MM.1S (cell line): ENCODE data around the gene FYB1.

ENCODE experiments used
- DNase-seq: peaks from one replicate; pipeline ENCODE4 v3.0.0-alpha.2; 2015
- H2AFZ ChIP-seq: fragments of 300-600 bp; sonication (generic); 2 replicates; pipeline ENCODE4 v1.6.0; 2016; ENCODE audit warnings: antibody characterized with exemption, low read length
- H3F3A ChIP-seq: fragments of 300-600 bp; sonication (generic); 2 replicates; pipeline ENCODE4 v1.6.1; 2016; ENCODE audit warnings: mild to moderate bottlenecking, antibody characterized with exemption, low read length, moderate library complexity, mixed read lengths; ENCODE audit not compliant: insufficient read depth
- H3K27ac ChIP-seq: fragments of 300-600 bp; sonication (generic); 2 replicates; pipeline ENCODE4 v1.5.1; 2016; ENCODE audit warnings: mild to moderate bottlenecking, low read length
- H3K27me3 ChIP-seq: fragments of 300-600 bp; sonication (generic); replicated peaks from 2 replicates; pipeline ENCODE4 v1.6.0; 2016; ENCODE audit warnings: low read length; ENCODE audit not compliant: insufficient read depth
- H3K36me3 ChIP-seq: fragments of 300-600 bp; sonication (generic); replicated peaks from 2 replicates; pipeline ENCODE4 v1.6.1; 2016; ENCODE audit warnings: mild to moderate bottlenecking, low read length, mixed read lengths; ENCODE audit not compliant: insufficient read depth
- H3K4me1 ChIP-seq: fragments of 300-600 bp; sonication (generic); 2 replicates; pipeline ENCODE4 v1.6.1; 2016; ENCODE audit warnings: low read length, mixed read lengths
- H3K4me2 ChIP-seq: fragments of 300-600 bp; sonication (generic); 2 replicates; pipeline ENCODE4 v1.6.0; 2016; ENCODE audit warnings: low read depth, low read length
- H3K4me3 ChIP-seq: fragments of 300-600 bp; sonication (generic); 2 replicates; pipeline ENCODE4 v1.5.1; 2016; ENCODE audit warnings: low read length, mixed read lengths
- H3K79me2 ChIP-seq: fragments of 300-600 bp; sonication (generic); 2 replicates; pipeline ENCODE4 v1.6.1; 2016; ENCODE audit warnings: mixed run types, low read length, mixed read lengths
- H3K9ac ChIP-seq: fragments of 300-600 bp; sonication (generic); 2 replicates; pipeline ENCODE4 v1.6.1; 2016; ENCODE audit warnings: low read length, mixed read lengths
- H3K9me2 ChIP-seq: fragments of 300-600 bp; sonication (generic); replicated peaks from 2 replicates; pipeline ENCODE4 v1.6.1; 2016; ENCODE audit warnings: mild to moderate bottlenecking, low read length, mixed read lengths; ENCODE audit not compliant: insufficient read depth
- H3K9me3 ChIP-seq: fragments of 300-600 bp; sonication (generic); replicated peaks from 2 replicates; pipeline ENCODE4 v1.6.1; 2016; ENCODE audit warnings: mild to moderate bottlenecking, low read length, mixed read lengths; ENCODE audit not compliant: insufficient read depth
- H4K20me1 ChIP-seq: fragments of 300-600 bp; sonication (generic); 2 replicates; pipeline ENCODE4 v1.6.1; 2016; ENCODE audit warnings: mild to moderate bottlenecking, low read length, moderate library complexity, mixed read lengths; ENCODE audit not compliant: insufficient read depth
- CTCF ChIP-seq: fragments of 300-600 bp; sonication (generic); IDR thresholded peaks from 2 replicates; pipeline ENCODE4 v1.5.1; 2016; ENCODE audit warnings: antibody characterized with exemption, low read length, mixed read lengths
- EZH2 ChIP-seq: fragments of 300-600 bp; sonication (generic); optimal IDR thresholded peaks from 2 replicates; pipeline ENCODE3; 2017; ENCODE audit warnings: low read depth, mild to moderate bottlenecking, antibody characterized with exemption, low read length, mixed read lengths
- EZH2phosphoT487 ChIP-seq: fragments of 300-600 bp; sonication (generic); IDR thresholded peaks from 2 replicates; pipeline ENCODE4 v1.6.1; 2018; ENCODE audit warnings: antibody characterized with exemption, low read length

Gene FYB1

GRCh38 chr5:39092581-39093351, 126.6 kb downstream of the FYB1 start:
- no peak for DNase-seq
- H3K4me2 ChIP-seq = no peak overlapping the region
- TF ChIP-seq EZH2phosphoT487 (no peak), EZH2 (no peak), CTCF (no peak)
- no peak overlapping the region for H3K4me3 ChIP-seq
- H3K9ac ChIP-seq = no peak overlapping the region
- no peaks in the 10 kb centered on the region for H3K36me3 ChIP-seq
- H3K9me2 ChIP-seq = no peaks in the 10 kb centered on the region
- H3K9me3 ChIP-seq = no peaks in the 10 kb centered on the region
- no peak overlapping the region for H3K27ac ChIP-seq
- no peaks in the 10 kb centered on the region for H3K27me3 ChIP-seq
- H2AFZ ChIP-seq = no peak overlapping the region
- no peaks in the 10 kb centered on the region for H4K20me1 ChIP-seq
- H3K79me2 ChIP-seq = no peaks in the 10 kb centered on the region
- no peaks in the 10 kb centered on the region for H3F3A ChIP-seq
- H3K4me1 ChIP-seq = no peaks in the 10 kb centered on the region

- no peak overlapping the region for H3K4me3 ChIP-seq
- TF ChIP-seq EZH2phosphoT487 (no peak), CTCF (no peak), EZH2 (no peak)
- H3K27me3 ChIP-seq = no peaks in the 10 kb centered on the region
- no peaks in the 10 kb centered on the region for H3K79me2 ChIP-seq
- no peak overlapping the region for H3K27ac ChIP-seq
- H3K36me3 ChIP-seq = no peaks in the 10 kb centered on the region
- no peaks in the 10 kb centered on the region for H3K4me1 ChIP-seq
- H3K9ac ChIP-seq = no peak overlapping the region
- H3K9me3 ChIP-seq = no peaks in the 10 kb centered on the region
- no peaks in the 10 kb centered on the region for H3K9me2 ChIP-seq
- no peak overlapping the region for H3K4me2 ChIP-seq
- no peaks in the 10 kb centered on the region for H3F3A ChIP-seq
- no peaks in the 10 kb centered on the region for H4K20me1 ChIP-seq
- no peak for DNase-seq
- H2AFZ ChIP-seq = no peak overlapping the region
Observed at GRCh38 chr5:39091940-39092580, 127.3 kb downstream of the FYB1 start.

- H3K9ac ChIP-seq = no peak overlapping the region
- H4K20me1 ChIP-seq = no peaks in the 10 kb centered on the region
- no peaks in the 10 kb centered on the region for H3K79me2 ChIP-seq
- H3K4me3 ChIP-seq = no peak overlapping the region
- no peaks in the 10 kb centered on the region for H3K9me3 ChIP-seq
- no peaks in the 10 kb centered on the region for H3K27me3 ChIP-seq
- H3F3A ChIP-seq = no peaks in the 10 kb centered on the region
- H3K27ac ChIP-seq = no peak overlapping the region
- H3K4me1 ChIP-seq = no peaks in the 10 kb centered on the region
- no peaks in the 10 kb centered on the region for H3K9me2 ChIP-seq
- H3K36me3 ChIP-seq = no peaks in the 10 kb centered on the region
- DNase-seq = no peak
- no peak for TF ChIP-seq EZH2
- no peak for TF ChIP-seq EZH2phosphoT487
- no peak for TF ChIP-seq CTCF
- H2AFZ ChIP-seq = no peak overlapping the region
- no peak overlapping the region for H3K4me2 ChIP-seq
Observed at GRCh38 chr5:39083968-39084367, 135.4 kb downstream of the FYB1 start.
